SK-N-SH (cell line): ENCODE measurements around the gene KCND1. TPM values are rescaled to one million over a fixed set of nuclear protein-coding genes. Genes with fewer than 3 reads are reported as not detected.

Source experiments
- CTCF ChIA-PET: fragments of 300-600, 350-600 bp; formaldehyde crosslinking; extraction: SDS; loops from one replicate; lab custom pipeline; 2021; lab: Yijun Ruan, JAX
- POLR2A ChIA-PET: fragments of 350-600 bp; sonication (Branson Sonifier 250); formaldehyde crosslinking; extraction: SDS; loops from one replicate; lab custom pipeline; 2020; ENCODE audit warnings: antibody characterized with exemption, inconsistent platforms; lab: Yijun Ruan, JAX
- DNase-seq: peaks from one replicate; pipeline ENCODE4 v3.0.0; 2012
- H2AFZ ChIP-seq: fragments of 200-600 bp; sonication (generic); 2 replicates; pipeline ENCODE4 v1.8.1; 2016; ENCODE audit warnings: antibody characterized with exemption, mild to moderate bottlenecking, low read depth
- H3F3A ChIP-seq: fragments of 200-600 bp; sonication (generic); replicated peaks from 2 replicates; pipeline ENCODE3; 2016; ENCODE audit warnings: antibody characterized with exemption, mild to moderate bottlenecking; ENCODE audit not compliant: insufficient read depth
- H3K27ac ChIP-seq, 2 experiments: fragments of 200-500 bp in 1 of 2; fragments of 200-600 bp in 1 of 2; sonication (Bioruptor generic) in 1 of 2; sonication (generic), shearing (Covaris generic) in 1 of 2; 2 replicates each; pipeline versions ENCODE4 v1.5.1 to v1.6.1; 2014 to 2016; ENCODE audit warnings: low read depth in 2 of 2, inconsistent platforms in 1 of 2, low read length in 1 of 2, mild to moderate bottlenecking in 1 of 2, mixed read lengths in 1 of 2
- H3K27me3 ChIP-seq: fragments of 200-600 bp; sonication (generic), shearing (Covaris generic); 2 replicates; pipeline ENCODE4 v1.6.1; 2016; ENCODE audit warnings: mixed run types; ENCODE audit not compliant: insufficient read depth
- H3K36me3 ChIP-seq, 2 experiments: fragments of 200-500 bp in 1 of 2; fragments of 200-600 bp in 1 of 2; sonication (Bioruptor generic) in 1 of 2; sonication (generic) in 1 of 2; replicated peaks in 1 of 2; 2 replicates each; pipeline versions ENCODE3 to v1.5.1; 2014 to 2016; ENCODE audit warnings: low read length in 1 of 2, mild to moderate bottlenecking in 1 of 2; ENCODE audit not compliant: insufficient read depth in 2 of 2, control insufficient read depth in 1 of 2
- H3K4me1 ChIP-seq, 2 experiments: fragments of 200-500 bp in 1 of 2; fragments of 200-600 bp in 1 of 2; sonication (Bioruptor generic) in 1 of 2; sonication (generic), shearing (Covaris generic) in 1 of 2; 2 replicates each; pipeline versions ENCODE4 v1.5.1 to v1.6.1; 2014 to 2016; ENCODE audit warnings: low read depth in 1 of 2, low read length in 1 of 2, mixed run types in 1 of 2; ENCODE audit not compliant: insufficient read depth in 2 of 2, control insufficient read depth in 1 of 2
- H3K4me2 ChIP-seq: fragments of 200-600 bp; sonication (generic), shearing (Covaris generic); 2 replicates; pipeline ENCODE4 v1.6.1; 2017; ENCODE audit warnings: mixed run types
- H3K4me3 ChIP-seq, 2 experiments: fragments of 200-500 bp in 1 of 2; fragments of 200-600 bp in 1 of 2; sonication (Bioruptor generic) in 1 of 2; sonication (generic), shearing (Covaris generic) in 1 of 2; 2 replicates each; pipeline versions ENCODE4 v1.5.1 to v1.8.1; 2014 to 2016; ENCODE audit warnings: low read depth in 2 of 2, inconsistent platforms in 1 of 2, low read length in 1 of 2, mild to moderate bottlenecking in 1 of 2, mixed read lengths in 1 of 2, moderate library complexity in 1 of 2
- H3K79me2 ChIP-seq: fragments of 200-600 bp; sonication (generic); 2 replicates; pipeline ENCODE4 v1.8.1; 2017; ENCODE audit warnings: mild to moderate bottlenecking; ENCODE audit not compliant: insufficient read depth
- H3K9ac ChIP-seq: fragments of 200-600 bp; sonication (generic); 2 replicates; pipeline ENCODE4 v1.6.1; 2017; ENCODE audit warnings: mixed run types
- H3K9me2 ChIP-seq: fragments of 200-600 bp; sonication (generic); 2 replicates; pipeline ENCODE4 v1.6.1; 2017; ENCODE audit warnings: mixed run types
- H3K9me3 ChIP-seq: fragments of 200-600 bp; sonication (generic); 2 replicates; pipeline ENCODE4 v1.6.1; 2017; ENCODE audit warnings: mixed run types, mild to moderate bottlenecking, moderate library complexity
- H4K20me1 ChIP-seq: fragments of 200-600 bp; sonication (generic); 2 replicates; pipeline ENCODE4 v1.6.1; 2017; ENCODE audit warnings: mild to moderate bottlenecking, mixed run types; ENCODE audit not compliant: insufficient read depth
- ELF1 ChIP-seq: IDR thresholded peaks from 2 replicates; pipeline ENCODE4 v1.4.0; 2012
- EP300 ChIP-seq, 2 experiments: IDR thresholded peaks; 2 replicates each; pipeline versions ENCODE4 v1.4.0 to v1.6.1; 2012; ENCODE audit warnings: borderline replicate concordance in 1 of 2, low read depth in 1 of 2, low read length in 1 of 2
- EZH2phosphoT487 ChIP-seq: fragments of 200-600 bp; sonication (generic); IDR thresholded peaks from 2 replicates; pipeline ENCODE4 v1.6.1; 2017; ENCODE audit warnings: low read depth, mixed run types, mild to moderate bottlenecking, antibody characterized with exemption, moderate library complexity, borderline replicate concordance
- FOXJ3 ChIP-seq: sonication (generic); formaldehyde crosslinking; IDR thresholded peaks from 2 replicates; pipeline ENCODE4 v1.5.1; 2020; ENCODE audit warnings: mild to moderate bottlenecking, missing genetic modification reagents
- FOXM1 ChIP-seq: IDR thresholded peaks from 2 replicates; pipeline ENCODE4 v1.4.0; 2012; ENCODE audit warnings: low read depth, mild to moderate bottlenecking
- GABPA ChIP-seq: IDR thresholded peaks from 2 replicates; pipeline ENCODE4 v1.4.0; 2012; ENCODE audit warnings: low read depth, mild to moderate bottlenecking
- GATA2 ChIP-seq: sonication (generic); formaldehyde crosslinking; IDR thresholded peaks from 2 replicates; pipeline ENCODE4 v1.5.0; 2020; ENCODE audit warnings: mild to moderate bottlenecking, missing genetic modification reagents
- IRF3 ChIP-seq: fragments of 150-350 bp; IDR thresholded peaks from 2 replicates; pipeline ENCODE4 v1.6.1; 2016; ENCODE audit warnings: mild to moderate bottlenecking, low read depth, low read length
- JUND ChIP-seq: IDR thresholded peaks from 2 replicates; pipeline ENCODE4 v1.4.0; 2012
- MEF2A ChIP-seq: IDR thresholded peaks from 2 replicates; pipeline ENCODE4 v1.4.0; 2012; ENCODE audit warnings: low read depth, borderline replicate concordance
- NRF1 ChIP-seq: IDR thresholded peaks from 2 replicates; pipeline ENCODE4 v1.6.1; 2012; ENCODE audit warnings: low read depth, mild to moderate bottlenecking, low read length
- PBX3 ChIP-seq: IDR thresholded peaks from 2 replicates; pipeline ENCODE4; 2012
- RCOR1 ChIP-seq: fragments of 150-350 bp; IDR thresholded peaks from 2 replicates; pipeline ENCODE4 v1.6.1; 2017; ENCODE audit warnings: antibody characterized with exemption, low read length
- SIN3A ChIP-seq: IDR thresholded peaks from 2 replicates; pipeline ENCODE4 v1.6.1; 2012; ENCODE audit warnings: low read depth, mild to moderate bottlenecking, low read length, moderate library complexity, borderline replicate concordance
- SMC3 ChIP-seq: IDR thresholded peaks from 2 replicates; pipeline ENCODE4 v1.6.1; 2012; ENCODE audit warnings: low read depth, low read length, improper control_type of control experiment
- TAF1 ChIP-seq: IDR thresholded peaks from 2 replicates; pipeline ENCODE4 v1.6.1; 2012; ENCODE audit warnings: low read depth, mild to moderate bottlenecking, low read length, moderate library complexity, borderline replicate concordance
- TCF12 ChIP-seq: IDR thresholded peaks from 2 replicates; pipeline ENCODE4 v1.4.0; 2012
- TEAD4 ChIP-seq: IDR thresholded peaks from 2 replicates; pipeline ENCODE4 v1.4.0; 2012; ENCODE audit warnings: mild to moderate bottlenecking, borderline replicate concordance; ENCODE audit not compliant: insufficient read depth
- USF1 ChIP-seq: IDR thresholded peaks from 2 replicates; pipeline ENCODE4 v1.4.0; 2012; ENCODE audit warnings: low read depth, borderline replicate concordance
- YY1 ChIP-seq: IDR thresholded peaks from 2 replicates; pipeline ENCODE4 v1.4.0; 2012; ENCODE audit warnings: low read depth, mild to moderate bottlenecking
- whole genome bisulfite sequencing: methylation state at CpG from one replicate; pipeline ENCODE4 v1.1.6; 2017; ENCODE audit warnings: low lambda C conversion rate; 5-methylcytosine and 5-hydroxymethylcytosine counted together
- polyA plus RNA-seq, 3 experiments: library from polyadenylated mRNA; depleted of rRNA; stranded (reverse); fragments of >200 nt; gene quantifications; 2 replicates each; pipeline ENCODE4 v1.2.3, GENCODE V29; 2012

Gene KCND1
- polyA plus RNA-seq, 1 of the 3 experiments (the other 2 are of a cell fraction) = 1.2 TPM

- 82% methylated on average over 2 of the region's 2 CpGs for WGBS
- Histone ChIP-seq H2AFZ (no peak overlapping the region), H3K36me3 (peaks cover 9 to 39% of the 10 kb centered on the region in 2 experiments), H3K4me2 (no peak overlapping the region), H3K4me3 (no peak overlapping the region), H3K9ac (no peak overlapping the region), H4K20me1 (peaks cover 98% of the 10 kb centered on the region), H3K27ac (no peak overlapping the region), H3K79me2 (peaks cover 63% of the 10 kb centered on the region), H3K9me3 (no peaks in the 10 kb centered on the region), H3K4me1 (no peaks in the 10 kb centered on the region; a peak in 1 of 4 replicates)
- no peak for DNase-seq
- CTCF ChIA-PET = interaction anchor here (0.8 kb wide), 1 partner anchor 15 kb away, joined by 3 read pairs; the partner anchor contains the start of gene OTUD5
- POLR2A ChIA-PET = no interaction called here
- TF ChIP-seq GABPA (no peak), SMC3 (no peak), YY1 (no peak), TEAD4 (no peak), TAF1 (no peak), USF1 (no peak), FOXJ3 (no peak), FOXM1 (no peak), PBX3 (no peak), TCF12 (no peak), EP300 (IDR thresholded peaks at IDR 0.05; ENCODE audit: borderline replicate concordance in 1 of 2, low read depth in 1 of 2, low read length in 1 of 2) (no peak), MEF2A (no peak), NRF1 (no peak), IRF3 (no peak), GATA2 (no peak), JUND (no peak), RCOR1 (no peak), EZH2phosphoT487 (no peak), ELF1 (no peak), SIN3A (no peak)
- TF ChIP-seq, all 33 proteins: peak for 0
- Histone ChIP-seq H3K9me2 (no peaks in the 10 kb centered on the region), H3K27me3 (no peaks in the 10 kb centered on the region), H3F3A (no peaks in the 10 kb centered on the region)
These were observed 28.7 kb downstream of the KCND1 start for GRCh38 chrX:48942895-48943294.
